ENCODE results near the gene CHN1.

Gene CHN1

GRCh38 chr2:174859563-174860169, 145.5 kb downstream of the CHN1 start:
- Histone ChIP-seq H3K9me3 (ENCODE audit: control insufficient read depth, insufficient read depth, low read length) (no peaks in the 10 kb centered on the region), H3K27me3 (ENCODE audit: control insufficient read depth, low read length) (0 out of 2 replicates have a peak, but pooled peaks cover 2% of the 10 kb centered on the region), H3K9me2 (replicated peaks; ENCODE audit: control insufficient read depth, low read length) (no peaks in the 10 kb centered on the region), H3K4me3 (ENCODE audit: low read length) (no peak overlapping the region), H3K4me1 (ENCODE audit: control insufficient read depth, low read length) (no peaks in the 10 kb centered on the region), H3K36me3 (ENCODE audit: control insufficient read depth, low read length) (no peaks in the 10 kb centered on the region), H3K27ac (ENCODE audit: low read depth, low read length) (no peak overlapping the region), H4K20me1 (ENCODE audit: control insufficient read depth, insufficient read depth, low read depth, low read length) (no peaks in the 10 kb centered on the region), H3K4me2 (ENCODE audit: low read length) (no peak overlapping the region), H3K79me2 (ENCODE audit: control insufficient read depth, low read length) (no peaks in the 10 kb centered on the region), H3F3A (ENCODE audit: control insufficient read depth, insufficient read depth) (no peaks in the 10 kb centered on the region)
- TF ChIP-seq EZH2phosphoT487 (IDR thresholded peaks at IDR 0.05; ENCODE audit: borderline replicate concordance, low read length), result no peak
- TF ChIP-seq CTCF (IDR thresholded peaks at IDR 0.05; ENCODE audit: low read depth, low read length, poor library complexity, severe bottlenecking), result no peak

GRCh38 chr2:174858745-174859144, 146.4 kb downstream of the CHN1 start:
- no peak overlapping the region for H3K4me2 ChIP-seq (ENCODE audit: low read length)
- H3K36me3 ChIP-seq (ENCODE audit: control insufficient read depth, low read length), result no peaks in the 10 kb centered on the region
- H3K4me3 ChIP-seq (ENCODE audit: low read length), result no peak overlapping the region
- H3K27ac ChIP-seq (ENCODE audit: low read depth, low read length), result no peak overlapping the region
- no peaks in the 10 kb centered on the region for H4K20me1 ChIP-seq (ENCODE audit: control insufficient read depth, insufficient read depth, low read depth, low read length)
- H3K4me1 ChIP-seq (ENCODE audit: control insufficient read depth, low read length), result no peaks in the 10 kb centered on the region
- 0 out of 2 replicates have a peak, but pooled peaks cover 2% of the 10 kb centered on the region for H3K27me3 ChIP-seq (ENCODE audit: control insufficient read depth, low read length)
- TF ChIP-seq EZH2phosphoT487 (IDR thresholded peaks at IDR 0.05; ENCODE audit: borderline replicate concordance, low read length), result no peak
- H3K9me3 ChIP-seq (ENCODE audit: control insufficient read depth, insufficient read depth, low read length), result no peaks in the 10 kb centered on the region
- H3K9me2 ChIP-seq (replicated peaks; ENCODE audit: control insufficient read depth, low read length), result no peaks in the 10 kb centered on the region
- no peaks in the 10 kb centered on the region for H3F3A ChIP-seq (ENCODE audit: control insufficient read depth, insufficient read depth)
- H3K79me2 ChIP-seq (ENCODE audit: control insufficient read depth, low read length), result no peaks in the 10 kb centered on the region

- Histone ChIP-seq H3K4me2 (ENCODE audit: low read length) (no peak overlapping the region), H3K36me3 (ENCODE audit: control insufficient read depth, low read length) (no peaks in the 10 kb centered on the region), H3F3A (ENCODE audit: control insufficient read depth, insufficient read depth) (no peaks in the 10 kb centered on the region), H3K9me3 (ENCODE audit: control insufficient read depth, insufficient read depth, low read length) (no peaks in the 10 kb centered on the region), H3K27ac (ENCODE audit: low read depth, low read length) (no peak overlapping the region), H3K9me2 (replicated peaks; ENCODE audit: control insufficient read depth, low read length) (no peaks in the 10 kb centered on the region), H3K4me3 (ENCODE audit: low read length) (no peak overlapping the region), H3K4me1 (ENCODE audit: control insufficient read depth, low read length) (no peaks in the 10 kb centered on the region), H3K79me2 (ENCODE audit: control insufficient read depth, low read length) (no peaks in the 10 kb centered on the region), H3K27me3 (ENCODE audit: control insufficient read depth, low read length) (0 out of 2 replicates have a peak, but pooled peaks cover 2% of the 10 kb centered on the region), H4K20me1 (ENCODE audit: control insufficient read depth, insufficient read depth, low read depth, low read length) (no peaks in the 10 kb centered on the region)
- TF ChIP-seq EZH2phosphoT487 (IDR thresholded peaks at IDR 0.05; ENCODE audit: borderline replicate concordance, low read length) (no peak), CTCF (IDR thresholded peaks at IDR 0.05; ENCODE audit: low read depth, low read length, poor library complexity, severe bottlenecking) (no peak)
Measured at GRCh38 chr2:174856447-174856846, 148.7 kb downstream of the CHN1 start.
